ENCODE results near the gene ROR2.

DNA sequence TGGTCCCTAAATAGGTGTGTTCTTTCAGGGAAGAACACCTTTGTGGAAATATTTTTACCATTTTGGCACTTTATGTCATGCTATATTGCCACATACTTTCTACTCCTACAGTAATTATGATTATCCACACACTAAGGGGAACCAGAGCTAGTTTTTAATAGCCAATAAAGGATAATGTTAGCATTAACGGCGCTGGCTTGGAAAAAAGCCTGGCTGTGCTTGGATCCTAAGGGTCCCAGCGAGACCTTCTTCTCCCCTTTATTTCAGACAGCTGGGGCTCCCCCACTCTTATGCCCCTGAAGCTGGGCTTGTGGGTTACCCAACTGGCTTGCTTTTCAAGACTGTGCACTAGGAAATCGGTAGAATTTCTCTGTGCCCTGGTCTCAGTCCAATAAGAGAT, 367.8 kb downstream of the ROR2 start:
- no peak for TF ChIP-seq POLR2AphosphoS5 (IDR thresholded peaks at IDR 0.05; ENCODE audit: borderline replicate concordance, low read depth, low read length)
- TF ChIP-seq EZH2 (IDR thresholded peaks at IDR 0.05): no peak

All from SK-N-MC (cell line).